Epidermal melanocyte (primary cell): ENCODE results near the gene MLXIP.

Experiments used
- DNase-seq: peaks from one replicate; pipeline ENCODE4 v3.0.0; 2011; ENCODE audit warnings: low spot score; ENCODE audit not compliant: insufficient read length

Gene MLXIP

GRCh38 chr12:122124370-122124769 is 45.8 kb downstream of the MLXIP start:
- no peak for DNase-seq

GRCh38 chr12:122125452-122126341 is 47.1 kb downstream of the MLXIP start:
- no peak for DNase-seq

GRCh38 chr12:122126342-122126635 is 47.7 kb downstream of the MLXIP start:
- no peak for DNase-seq

- DNase-seq = peak; percentile 31
Observed at GRCh38 chr12:122126713-122127597, 48.4 kb downstream of the MLXIP start.

GRCh38 chr12:122127839-122128238 is 49.3 kb downstream of the MLXIP start:
- no peak for DNase-seq

GRCh38 chr12:122128481-122128880 is 49.9 kb downstream of the MLXIP start:
- no peak for DNase-seq

- no peak for DNase-seq
Observed at GRCh38 chr12:122129131-122129530, 50.6 kb downstream of the MLXIP start.

GRCh38 chr12:122130150-122130549 is 51.6 kb downstream of the MLXIP start:
- no peak for DNase-seq

GRCh38 chr12:122133192-122133950 is 54.8 kb downstream of the MLXIP start:
- no peak for DNase-seq

GRCh38 chr12:122135437-122136031 is 57.0 kb downstream of the MLXIP start:
- no peak for DNase-seq

GRCh38 chr12:122137229-122137628 is 58.7 kb downstream of the MLXIP start:
- DNase-seq = no peak

GRCh38 chr12:122137681-122138080 is 59.1 kb downstream of the MLXIP start:
- no peak for DNase-seq

- DNase-seq = no peak
Observed at GRCh38 chr12:122138181-122138580, 59.6 kb downstream of the MLXIP start.

GRCh38 chr12:122138616-122139015 is 60.1 kb downstream of the MLXIP start:
- no peak for DNase-seq

- no peak for DNase-seq
Observed at GRCh38 chr12:122139266-122139665, 60.7 kb downstream of the MLXIP start.

GRCh38 chr12:122139941-122140340 is 61.4 kb downstream of the MLXIP start:
- DNase-seq = no peak

- no peak for DNase-seq
Observed at GRCh38 chr12:122140467-122141257, 62.1 kb downstream of the MLXIP start.

GRCh38 chr12:122141911-122142725 is 63.6 kb downstream of the MLXIP start:
- no peak for DNase-seq

- no peak for DNase-seq
Observed at GRCh38 chr12:122142857-122143256, 64.3 kb downstream of the MLXIP start.

- no peak for DNase-seq
Observed at GRCh38 chr12:122144885-122145284, 66.3 kb downstream of the MLXIP start.
